Measurements from ENCODE around the gene TNNT3. TPM values are rescaled to one million over a fixed set of nuclear protein-coding genes. Genes with fewer than 3 reads are reported as not detected.
A peak's percentile ranks its signal among the peaks of the same experiment; 100 is the strongest.
"Not testable (repeated sequence)": the region's sequence is repeated elsewhere in the genome, so short reads cannot be mapped to it uniquely, and the experiment has no call there.

The TNNT3 gene
- not detected for total RNA-seq

DNA sequence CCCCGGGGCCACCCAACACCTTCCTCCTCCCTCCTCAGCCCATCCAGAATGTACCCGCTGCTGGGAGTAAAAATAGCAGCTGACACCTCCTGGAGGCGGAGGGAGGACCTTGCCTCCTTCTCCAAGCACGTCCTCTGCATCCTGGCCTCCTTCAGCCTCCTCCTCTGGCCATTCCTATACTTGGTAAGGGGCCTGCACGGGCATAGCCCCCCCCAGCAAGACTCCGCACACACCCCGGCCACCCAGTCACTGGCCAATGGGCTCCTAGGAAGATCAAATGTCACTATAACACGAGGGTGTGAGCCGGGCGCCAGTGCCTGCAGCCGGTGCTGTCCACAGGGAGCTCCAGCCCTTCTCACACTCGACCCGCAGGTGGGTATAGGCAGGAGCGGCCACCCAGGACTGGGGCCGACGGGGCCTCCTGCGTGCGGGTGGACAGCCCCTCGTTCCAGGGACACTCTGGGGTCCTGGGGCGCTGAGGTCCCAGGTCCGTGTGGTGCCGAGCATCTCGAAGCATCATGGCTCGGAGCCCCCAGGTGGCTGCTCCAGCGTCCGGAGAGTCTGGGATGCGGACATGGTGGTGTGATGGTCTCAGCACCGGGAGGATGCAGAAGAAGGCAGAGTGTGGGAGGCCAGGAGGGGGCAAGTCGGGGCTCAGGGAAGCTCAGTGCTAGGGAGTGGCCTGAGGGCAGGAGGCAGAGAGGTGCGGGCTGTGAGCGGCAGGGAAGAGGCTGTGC, at the start of gene TNNT3:
Gene TNNT3 (plus strand): TSS at position 313 of the 737 bp plus-strand sequence. CDS start 3,172 bp downstream, outside the sequence.
- DNase-seq (ENCODE audit: low spot score) (no peak), ATAC-seq (no peak)

GRCh38 chr11:1870326-1870696, 49.2 kb upstream of the TNNT3 start:
- DNase-seq (ENCODE audit: low spot score), result no peak

DNA sequence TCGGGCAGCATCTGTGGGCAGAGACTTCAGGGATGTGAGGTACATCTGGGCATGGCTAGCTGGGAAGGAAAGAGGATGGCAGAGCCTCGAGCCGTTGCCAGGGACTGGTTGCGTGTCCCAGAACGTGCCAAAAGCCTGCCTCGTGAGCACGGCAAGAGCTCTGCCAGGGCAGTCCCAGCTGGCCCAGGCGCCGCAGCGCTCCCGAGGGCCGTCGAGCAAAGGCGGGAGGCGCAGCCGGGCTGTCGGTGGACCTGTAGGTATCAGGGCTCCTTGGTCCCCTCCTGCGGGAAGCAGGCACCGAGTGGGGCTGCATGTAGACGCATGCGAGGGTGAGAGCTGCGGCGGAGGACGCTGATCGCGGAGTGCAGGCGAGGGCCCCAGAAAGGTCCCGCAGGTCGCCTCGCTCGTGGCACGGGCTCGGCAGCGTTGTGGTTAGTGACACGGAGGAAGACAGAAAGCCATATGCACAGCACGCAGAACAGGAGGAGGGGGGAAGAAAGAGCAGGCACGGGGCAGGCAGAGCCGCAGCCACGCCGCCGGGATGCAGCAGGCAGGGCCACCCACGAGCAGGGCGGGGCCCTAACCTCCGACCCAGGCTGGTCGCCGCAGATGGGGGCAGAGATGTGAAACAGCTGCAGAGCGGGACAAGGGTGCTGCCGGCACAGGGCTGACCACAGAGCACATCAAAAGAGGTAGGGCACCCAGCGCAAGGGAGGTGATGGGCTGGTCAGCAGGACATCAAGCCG, 48.6 kb upstream of the TNNT3 start:
- ATAC-seq (peak; percentile 46), DNase-seq (ENCODE audit: low spot score) (no peak)

More at GRCh38 chr11:1870326-1870696, 49.2 kb upstream of the TNNT3 start:
- no peak for ATAC-seq

GRCh38 chr11:1871531-1871930, 48.0 kb upstream of the TNNT3 start:
- DNase-seq (ENCODE audit: low spot score) (no peak), ATAC-seq (no peak)

DNA sequence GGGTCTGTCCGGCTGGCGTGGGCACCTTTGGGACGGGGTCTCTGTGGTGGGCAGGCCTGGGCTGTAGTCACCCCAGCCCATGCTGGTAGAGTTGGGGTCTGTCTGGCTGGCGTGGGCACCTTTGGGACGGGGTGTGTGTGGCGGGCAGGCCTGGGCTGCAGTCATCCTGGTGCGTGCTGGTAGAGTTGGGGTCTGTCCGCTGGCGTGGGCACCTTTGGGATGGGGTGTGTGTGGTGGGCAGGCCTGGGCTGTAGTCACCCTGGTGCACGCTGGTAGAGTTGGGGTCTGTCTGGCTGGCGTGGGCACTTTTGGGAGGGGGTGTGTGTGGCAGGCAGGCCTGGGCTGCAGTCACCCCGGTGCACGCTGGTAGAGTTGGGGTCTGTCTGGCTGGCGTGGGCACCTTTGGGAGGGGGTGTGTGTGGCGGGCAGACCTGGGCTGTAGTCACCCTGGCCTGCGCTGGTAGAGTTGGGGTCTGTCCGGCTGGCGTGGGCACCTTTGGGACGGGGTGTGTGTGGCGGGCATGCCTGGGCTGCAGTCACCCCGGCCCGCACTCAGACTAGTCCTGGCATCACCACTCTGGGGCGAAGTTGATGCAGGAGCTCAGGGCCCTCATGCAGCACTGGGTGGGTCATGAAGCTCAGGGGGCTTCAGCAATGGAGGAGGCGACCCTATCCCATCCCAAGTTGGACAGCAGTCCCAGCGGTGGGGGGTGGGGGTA, 47.1 kb upstream of the TNNT3 start:
- DNase-seq (ENCODE audit: low spot score) (no peak), ATAC-seq (no peak)

DNA sequence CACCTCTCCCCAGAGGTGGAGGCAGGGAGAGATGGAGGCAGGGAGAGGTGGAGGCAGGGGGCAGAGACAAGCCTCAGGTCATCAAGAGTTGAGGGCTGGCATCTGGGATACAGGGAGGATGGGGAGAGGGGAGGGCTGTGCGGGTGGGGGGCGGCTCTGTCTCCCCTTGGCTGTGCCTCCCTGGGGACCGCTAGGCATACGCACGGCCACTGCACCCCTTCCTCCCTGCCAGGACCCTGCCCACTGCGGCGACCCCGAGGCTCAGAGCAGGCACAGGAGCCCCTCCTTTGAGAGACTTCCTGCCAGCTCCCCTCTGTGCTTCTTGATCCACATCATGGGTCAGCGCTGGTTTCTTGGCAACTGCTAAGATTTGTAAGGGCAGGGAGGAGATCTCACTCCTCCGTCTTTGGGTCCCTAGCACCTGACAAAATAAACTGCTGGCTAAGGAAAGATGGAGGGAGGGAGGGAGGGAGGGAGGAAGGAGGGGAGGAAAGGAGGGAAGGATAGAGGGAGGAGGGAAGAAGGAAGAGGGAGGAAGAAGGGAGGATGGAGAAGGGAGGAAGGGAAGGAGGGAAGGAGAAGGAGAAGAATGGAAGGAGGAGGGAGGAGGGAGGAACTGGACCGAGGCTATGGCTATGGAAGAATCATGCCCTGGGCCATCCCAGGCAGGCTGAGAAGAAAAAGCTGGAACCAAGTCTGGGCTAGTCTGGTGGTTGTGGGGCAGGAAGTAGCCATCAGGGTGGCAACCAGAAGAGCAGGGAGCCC, 46.3 kb upstream of the TNNT3 start:
- DNase-seq (ENCODE audit: low spot score) (no peak), ATAC-seq (no peak)

- DNase-seq (ENCODE audit: low spot score); ATAC-seq: not testable (repeated sequence)
Measured at GRCh38 chr11:1873813-1874150, 45.7 kb upstream of the TNNT3 start.

DNA sequence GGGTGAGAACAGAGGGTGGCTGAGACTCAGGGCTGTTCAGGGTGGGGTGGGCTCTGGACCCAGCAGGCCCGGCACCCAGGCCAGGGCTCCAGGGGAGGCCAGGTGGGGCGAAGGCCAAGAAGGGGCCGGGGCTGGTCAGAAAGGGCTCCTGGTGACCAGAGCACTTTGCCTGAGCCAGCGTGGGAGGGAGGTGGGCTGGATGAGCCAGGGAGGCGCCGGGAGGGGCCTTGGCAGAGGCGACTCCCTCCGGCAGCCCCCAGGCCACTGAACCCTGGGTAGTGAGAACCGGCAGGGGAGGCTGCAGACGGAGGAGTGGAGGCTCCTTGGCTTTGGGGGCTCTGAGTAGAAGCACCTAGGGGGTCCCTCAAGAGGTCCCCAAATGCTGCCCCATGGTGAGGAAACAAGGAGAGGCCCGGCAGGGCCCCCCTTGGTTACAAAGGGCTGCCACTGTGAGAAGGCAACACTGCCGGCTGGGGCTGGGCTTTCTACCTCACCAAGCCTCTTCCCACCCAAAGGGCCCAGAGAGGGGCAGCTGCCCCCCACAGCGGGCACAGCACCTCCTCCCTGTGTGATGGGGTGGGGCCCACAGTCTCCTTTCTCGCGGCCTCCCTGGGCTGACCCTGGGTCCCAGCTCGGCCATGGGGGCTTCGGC, 44.9 kb upstream of the TNNT3 start:
- ATAC-seq; DNase-seq (ENCODE audit: low spot score): not testable (repeated sequence)

GRCh38 chr11:1875093-1875850, 44.2 kb upstream of the TNNT3 start:
- DNase-seq (ENCODE audit: low spot score), result no peak
- no peak for ATAC-seq

DNA sequence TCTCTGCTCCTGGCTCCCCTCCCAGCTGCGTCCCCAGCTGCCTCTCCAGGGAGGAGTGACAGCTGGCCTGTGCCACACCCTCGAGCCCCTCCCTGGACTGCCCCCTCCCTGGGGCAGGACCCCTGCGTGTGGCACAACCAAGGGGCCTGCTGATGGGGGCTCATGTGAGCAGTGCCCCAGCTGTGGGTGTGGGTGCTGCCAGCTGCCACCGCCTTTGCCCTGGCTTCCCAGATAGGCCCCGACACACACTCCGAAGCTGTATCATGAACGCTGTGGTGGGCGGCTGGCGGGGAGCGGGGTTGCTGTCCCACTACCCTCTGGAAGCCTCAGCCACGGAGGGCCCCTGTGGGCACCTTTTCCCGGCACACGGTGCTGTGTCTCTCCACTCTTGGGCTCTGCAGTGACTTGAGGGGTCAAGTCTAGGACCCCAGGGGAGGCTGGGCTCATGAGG, 43.6 kb upstream of the TNNT3 start:
- ATAC-seq; DNase-seq (ENCODE audit: low spot score): not testable (repeated sequence)

DNA sequence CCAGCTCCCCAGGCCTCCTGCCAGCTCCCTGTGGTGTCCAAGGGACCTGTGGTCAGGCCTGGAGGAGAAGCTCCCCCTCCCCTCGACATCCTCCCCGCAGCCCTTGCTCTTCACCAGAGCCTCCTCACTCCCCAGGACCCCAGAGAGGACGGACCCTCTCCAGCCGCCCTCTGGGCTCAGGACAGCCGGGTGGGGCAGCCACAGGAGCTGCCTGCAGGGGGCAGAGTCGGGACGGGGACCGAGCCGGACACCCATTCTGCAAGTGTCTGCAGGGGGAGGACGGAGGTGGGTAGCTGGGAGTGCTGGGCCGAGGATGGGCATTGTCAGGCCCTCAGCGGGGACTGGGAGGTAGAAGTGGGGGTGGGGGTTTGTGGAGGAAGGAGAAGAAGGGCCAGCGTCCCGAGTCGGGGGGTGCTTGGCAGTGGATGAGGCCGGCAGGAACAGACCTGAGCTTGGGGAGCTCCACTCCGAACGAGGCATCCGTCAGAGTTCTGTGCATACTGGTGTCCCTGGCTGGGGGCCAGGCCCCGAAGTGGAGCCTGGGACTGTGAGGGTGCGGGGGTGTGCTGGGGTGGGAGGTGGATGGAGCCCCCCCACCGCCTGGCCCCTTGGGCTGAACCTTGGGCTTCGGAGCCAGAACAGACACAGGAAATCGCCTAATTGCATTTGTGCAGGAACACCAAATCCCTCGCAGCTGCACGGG, 43.0 kb upstream of the TNNT3 start:
- peak; percentile 58 for ATAC-seq
- DNase-seq (ENCODE audit: low spot score), result no peak

GRCh38 chr11:1877211-1878136, 42.0 kb upstream of the TNNT3 start:
- no peak for DNase-seq (ENCODE audit: low spot score)
- no peak for ATAC-seq

DNA sequence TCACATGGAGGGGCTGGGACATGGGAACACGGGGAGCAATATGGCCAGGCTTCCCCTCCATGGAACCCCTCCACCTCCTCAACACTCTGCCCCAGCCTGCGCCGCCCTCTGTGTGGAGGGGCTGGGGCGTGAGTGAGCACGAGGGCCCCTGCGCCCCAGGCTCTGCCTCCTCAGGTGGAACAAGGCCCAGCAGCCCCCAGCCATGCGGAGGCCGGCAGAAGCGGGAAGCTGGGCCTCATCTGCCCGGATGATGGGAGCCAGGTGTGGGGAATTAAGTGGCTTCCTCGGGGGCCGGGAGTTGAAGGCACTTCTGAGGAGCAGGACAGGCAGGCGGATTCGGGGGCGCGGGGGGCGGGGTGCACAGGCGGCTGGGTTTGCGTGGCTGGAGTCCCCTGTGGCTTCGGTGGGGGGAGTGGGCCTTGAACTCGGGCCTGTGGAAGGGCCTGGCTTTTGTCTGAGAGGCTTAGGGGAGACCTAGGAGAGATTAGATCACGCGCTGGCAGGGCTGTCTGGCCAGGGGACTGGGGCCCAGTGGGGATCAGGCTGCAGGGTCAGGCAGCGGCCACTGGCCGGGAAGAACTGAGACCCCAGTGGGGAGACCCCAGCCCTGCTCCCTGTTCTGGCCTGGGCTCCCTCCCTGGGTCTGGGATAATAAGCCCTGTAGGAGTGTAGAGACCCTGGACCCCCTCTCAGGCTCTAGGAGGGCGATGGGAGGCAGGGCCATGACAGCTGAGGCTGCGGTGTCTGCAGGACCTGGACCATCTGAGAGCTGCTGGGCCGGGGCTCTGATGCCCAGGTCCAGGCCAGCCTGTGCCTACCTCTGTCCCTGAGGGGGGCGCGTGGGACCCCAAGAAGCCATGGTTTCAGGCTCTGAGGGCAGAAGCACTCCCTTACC, 41.1 kb upstream of the TNNT3 start:
- ATAC-seq (no peak), DNase-seq (ENCODE audit: low spot score) (no peak)

DNA sequence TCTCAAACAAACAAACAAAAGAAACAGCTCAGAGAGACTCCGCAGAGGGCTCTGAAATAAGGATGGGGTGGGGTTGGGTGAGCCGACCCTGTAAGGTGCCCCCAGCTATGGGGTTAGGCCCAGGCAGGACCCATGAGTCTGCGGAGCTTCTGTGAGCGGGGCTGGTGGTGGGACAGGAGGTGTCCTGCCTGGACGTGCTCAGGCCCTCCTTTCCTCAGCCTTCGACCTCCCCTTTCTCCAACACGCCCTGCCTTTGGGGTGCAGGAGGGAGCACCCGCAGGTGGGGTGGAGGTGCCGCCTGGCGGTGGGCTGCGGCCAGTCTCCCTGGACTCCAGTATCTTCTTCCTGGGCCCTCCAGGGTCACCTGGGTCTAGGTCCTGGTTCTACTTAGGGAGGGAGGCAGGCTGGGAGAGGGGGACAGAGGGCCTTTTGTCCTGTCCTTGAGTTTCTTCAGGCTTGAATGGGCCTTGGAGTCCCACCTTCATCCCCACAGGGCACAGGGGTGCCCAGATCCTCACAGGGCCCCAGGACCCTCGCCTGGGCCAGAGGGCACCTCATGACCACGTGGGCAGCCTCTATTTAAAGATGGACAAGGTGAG, 40.1 kb upstream of the TNNT3 start:
- ATAC-seq (no peak), DNase-seq (ENCODE audit: low spot score) (no peak)

DNA sequence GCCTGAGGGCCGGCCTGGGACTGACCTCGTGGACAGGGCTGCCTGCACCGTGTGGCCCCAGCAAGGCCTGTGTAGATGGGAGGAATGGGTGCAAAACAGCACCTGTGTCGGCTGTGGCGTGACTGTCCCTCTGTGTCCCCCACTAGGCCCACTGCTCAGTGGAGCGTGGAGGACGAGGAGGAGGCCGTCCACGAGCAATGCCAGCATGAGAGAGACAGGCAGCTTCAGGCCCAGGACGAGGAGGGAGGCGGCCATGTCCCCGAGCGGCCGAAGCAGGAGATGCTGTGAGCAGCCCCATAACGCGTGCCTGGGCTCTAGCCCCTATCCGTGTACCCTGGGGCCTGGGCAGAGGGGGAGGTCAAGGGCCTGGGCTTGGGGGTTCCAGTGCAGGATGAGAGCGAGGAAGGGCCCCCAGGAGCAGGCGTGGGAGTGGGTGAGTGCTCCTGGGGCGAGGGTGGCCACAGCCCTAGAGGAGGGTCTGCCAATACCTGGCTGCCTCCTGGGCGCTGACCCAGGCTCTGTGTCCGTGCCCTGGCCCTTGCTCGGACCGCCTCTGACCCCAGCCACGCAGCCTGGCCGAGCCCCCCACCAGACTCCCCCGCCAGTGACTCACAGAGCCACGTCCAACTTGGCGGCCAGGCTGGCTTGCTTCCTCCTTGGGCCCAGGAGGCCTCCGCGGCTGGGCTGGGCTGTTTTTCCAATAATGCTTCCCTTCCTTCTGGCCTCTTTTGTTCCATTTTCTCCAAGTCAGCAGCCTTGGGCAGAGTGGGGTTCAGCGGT, 39.4 kb upstream of the TNNT3 start:
- ATAC-seq (no peak), DNase-seq (ENCODE audit: low spot score) (no peak)
